GM23338 (cell line): Measurements from ENCODE around the gene CFAP74. TPM values are rescaled to one million over a fixed set of nuclear protein-coding genes. Genes with fewer than 3 reads are reported as not detected.

Experiments used
- ATAC-seq: fragments of 200-7000 bp; cut with Tn5 transposase; 3 replicates; pipeline ENCODE4 v1.9.1; 2020
- DNase-seq: peaks from one replicate; pipeline ENCODE4 v3.0.0-alpha.2; 2015; ENCODE audit warnings: low spot score
- H2AFZ ChIP-seq: fragments of 200-600 bp; sonication (generic); 2 replicates; pipeline ENCODE4 v1.8.0; 2016; ENCODE audit warnings: antibody characterized with exemption, mild to moderate bottlenecking, moderate library complexity
- H3F3A ChIP-seq: fragments of 200-600 bp; sonication (generic); replicated peaks from 2 replicates; pipeline ENCODE4 v1.8.0; 2017; ENCODE audit warnings: antibody characterized with exemption, mixed run types, low read depth
- H3K27ac ChIP-seq: fragments of 200-600 bp; sonication (generic); 2 replicates; pipeline ENCODE4 v1.6.1; 2016; ENCODE audit warnings: low read depth
- H3K27me3 ChIP-seq: fragments of 200-600 bp; sonication (generic); 2 replicates; pipeline ENCODE4 v1.8.0; 2016; ENCODE audit warnings: mild to moderate bottlenecking, mixed run types, moderate library complexity; ENCODE audit not compliant: insufficient read depth
- H3K36me3 ChIP-seq: fragments of 200-600 bp; sonication (generic); 2 replicates; pipeline ENCODE4 v1.8.0; 2016; ENCODE audit warnings: mild to moderate bottlenecking; ENCODE audit not compliant: insufficient read depth
- H3K4me1 ChIP-seq: fragments of 200-600 bp; sonication (generic); 2 replicates; pipeline ENCODE4 v1.8.0; 2016; ENCODE audit warnings: mild to moderate bottlenecking, moderate library complexity; ENCODE audit not compliant: insufficient read depth
- H3K4me2 ChIP-seq: fragments of 200-600 bp; sonication (generic); 2 replicates; pipeline ENCODE4 v1.7.1; 2017; ENCODE audit warnings: mixed run types
- H3K4me3 ChIP-seq: fragments of 200-600 bp; sonication (generic); 2 replicates; pipeline ENCODE4 v1.6.1; 2016; ENCODE audit warnings: mixed run types
- H3K79me2 ChIP-seq: fragments of 200-600 bp; sonication (generic); replicated peaks from 2 replicates; pipeline ENCODE4 v1.8.0; 2017; ENCODE audit warnings: mild to moderate bottlenecking; ENCODE audit not compliant: insufficient read depth
- H3K9me2 ChIP-seq: fragments of 200-600 bp; sonication (generic); 2 replicates; pipeline ENCODE4 v1.8.0; 2017; ENCODE audit not compliant: insufficient read depth
- H4K20me1 ChIP-seq: fragments of 200-600 bp; sonication (generic); replicated peaks from 2 replicates; pipeline ENCODE4 v1.8.0; 2017; ENCODE audit warnings: mild to moderate bottlenecking; ENCODE audit not compliant: insufficient read depth
- H3K27ac Mint-ChIP-seq: 2 replicates; pipeline ENCODE4 v1.8.0; 2020; ENCODE audit warnings: inconsistent platforms, mild to moderate bottlenecking, moderate library complexity, mixed read lengths
- H3K27me3 Mint-ChIP-seq: 3 replicates; pipeline ENCODE4 v1.8.0; 2022; ENCODE audit warnings: low read depth, mild to moderate bottlenecking, moderate library complexity, mixed read lengths, inconsistent platforms; ENCODE audit not compliant: insufficient read depth, poor library complexity
- H3K36me3 Mint-ChIP-seq: 3 replicates; pipeline ENCODE4 v1.8.0; 2021; ENCODE audit warnings: low read depth, mild to moderate bottlenecking, inconsistent platforms, moderate library complexity, mixed read lengths
- H3K4me1 Mint-ChIP-seq: 3 replicates; pipeline ENCODE4 v1.8.0; 2020; ENCODE audit warnings: mild to moderate bottlenecking, inconsistent platforms, mixed read lengths
- H3K4me3 Mint-ChIP-seq: 3 replicates; pipeline ENCODE4 v1.8.0; 2021; ENCODE audit warnings: moderate library complexity, mild to moderate bottlenecking, inconsistent platforms, mixed read lengths
- H3K9me3 Mint-ChIP-seq: 3 replicates; pipeline ENCODE4 v1.8.0; 2020; ENCODE audit warnings: moderate library complexity, mild to moderate bottlenecking, inconsistent platforms, mixed read lengths
- CREB1 ChIP-seq: fragments of 250-450 bp; sonication (Bioruptor Pico); IDR thresholded peaks from 2 replicates; pipeline ENCODE4 v1.5.0; 2020; ENCODE audit warnings: low read depth, mild to moderate bottlenecking, moderate library complexity
- EZH2 ChIP-seq: fragments of 200-600 bp; sonication (generic); IDR thresholded peaks from one replicate; pipeline ENCODE4 v1.8.0; 2017; ENCODE audit warnings: antibody characterized with exemption, mild to moderate bottlenecking, low read depth; ENCODE audit not compliant: unreplicated experiment
- EZH2phosphoT487 ChIP-seq: fragments of 200-600 bp; sonication (generic); IDR thresholded peaks from one replicate; pipeline ENCODE4 v1.8.1; 2018; ENCODE audit warnings: antibody characterized with exemption; ENCODE audit not compliant: unreplicated experiment
- JUNB ChIP-seq: IDR thresholded peaks from one replicate; pipeline ENCODE4 v1.6.1; 2016; ENCODE audit warnings: antibody characterized with exemption; ENCODE audit not compliant: unreplicated experiment
- NANOG ChIP-seq: IDR thresholded peaks from 2 replicates; pipeline ENCODE4 v1.6.1; 2016; ENCODE audit warnings: antibody characterized with exemption, borderline replicate concordance
- POLR2AphosphoS5 ChIP-seq: IDR thresholded peaks from 2 replicates; pipeline ENCODE4 v1.6.1; 2016; ENCODE audit warnings: antibody characterized with exemption, low read depth
- STAT1 ChIP-seq: IDR thresholded peaks from one replicate; pipeline ENCODE4 v1.6.1; 2016; ENCODE audit warnings: antibody characterized with exemption; ENCODE audit not compliant: unreplicated experiment
- ZNF114 ChIP-seq: fragments of 250-450 bp; sonication (Bioruptor Pico); IDR thresholded peaks from 2 replicates; pipeline ENCODE4 v1.5.0; 2020; ENCODE audit warnings: mild to moderate bottlenecking, moderate library complexity
- ZNF331 ChIP-seq: fragments of 250-450 bp; sonication (Bioruptor Pico); IDR thresholded peaks from 2 replicates; pipeline ENCODE4 v1.5.0; 2020; ENCODE audit warnings: low read depth, mild to moderate bottlenecking, moderate library complexity
- polyA plus RNA-seq: library from polyadenylated mRNA; unstranded; fragments of >200 nt; fragmentation: Nextera tagmentation; extraction: Ambion mirVana; gene quantifications from 2 replicates; pipeline ENCODE4 v1.2.1, GENCODE V29; 2016
- total RNA-seq: library from RNA; depleted of rRNA; stranded (reverse); fragments of >200 nt; shearing (Covaris generic); gene quantifications from 2 replicates; pipeline ENCODE4 v1.2.3, GENCODE V29; 2014
- TF ChIP-seq, protein P1 (sequence below): fragments of 250-450 bp; sonication (Bioruptor Pico); IDR thresholded peaks from 2 replicates; pipeline ENCODE4 v1.5.0; 2020; ENCODE audit warnings: mild to moderate bottlenecking, moderate library complexity
- TF ChIP-seq, protein P2 (sequence below), 2 experiments: fragments of 200-600 bp in 1 of 2; sonication (generic) in 1 of 2; conservative IDR thresholded peaks; 2 replicates each; pipeline versions ENCODE4 v1.5.1 to v1.6.1; 2016 to 2017; ENCODE audit warnings: antibody characterized with exemption in 2 of 2, low read depth in 2 of 2, mild to moderate bottlenecking in 2 of 2, moderate library complexity in 1 of 2
- TF ChIP-seq, protein P3 (sequence below): IDR thresholded peaks from one replicate; pipeline ENCODE4 v1.6.1; 2018; ENCODE audit warnings: antibody characterized with exemption; ENCODE audit not compliant: unreplicated experiment
- TF ChIP-seq, protein P4 (sequence below): IDR thresholded peaks from 2 replicates; pipeline ENCODE4 v1.6.1; 2016; ENCODE audit warnings: antibody characterized with exemption

CFAP74 gene
- total and polyA plus RNA-seq, 2 experiments from 2014 or later = 0.21 TPM; not detected in 1

DNA sequence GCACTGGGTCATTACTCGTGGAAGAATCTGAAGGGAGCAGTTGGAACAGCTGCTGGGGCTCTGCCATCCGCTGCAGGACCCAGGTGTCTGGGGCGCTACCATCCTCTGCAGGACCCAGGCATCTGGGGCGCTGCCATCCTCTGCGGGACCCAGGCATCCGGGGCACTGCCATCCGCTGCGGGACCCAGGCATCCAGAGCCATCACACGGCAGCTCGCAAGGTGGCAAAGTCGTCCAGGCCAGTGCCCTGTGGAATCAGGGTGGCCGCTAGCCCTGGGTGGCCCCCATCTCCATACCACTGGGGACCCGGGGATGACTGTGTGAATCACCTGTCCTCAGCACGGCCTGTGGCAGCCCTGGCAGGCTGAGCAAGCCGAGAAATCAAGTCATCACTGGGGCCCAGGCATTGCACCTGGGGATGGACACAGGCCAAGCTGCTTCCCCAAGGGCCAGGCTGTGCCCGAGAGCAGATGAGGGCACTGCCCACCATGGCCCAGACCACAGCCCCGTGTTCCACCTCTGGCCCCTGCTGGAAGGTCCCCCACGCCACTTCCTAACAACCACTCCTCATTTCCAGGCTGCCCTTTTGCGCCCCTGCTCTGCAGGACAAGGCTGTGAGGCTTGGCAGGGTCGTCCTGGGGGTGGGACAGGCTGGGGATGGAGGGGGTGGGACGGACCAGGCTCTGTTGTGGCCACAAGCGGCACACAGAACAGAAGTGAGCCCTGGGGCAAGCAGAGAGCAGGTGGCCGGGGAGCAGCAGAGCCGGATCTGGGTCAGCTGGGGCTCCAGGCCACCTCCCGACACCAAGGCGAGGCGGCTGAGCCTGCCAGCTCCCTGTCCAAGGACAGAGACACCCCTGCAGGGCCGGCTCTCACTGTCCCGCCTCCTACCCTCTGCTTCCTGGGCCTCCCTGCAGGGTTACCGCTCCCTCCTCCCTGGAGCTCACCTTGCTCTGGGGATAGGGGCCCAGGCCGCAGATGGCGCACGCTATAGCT is 28.3 kb upstream of the CFAP74 start:
- Mint-ChIP-seq H3K27me3 (peaks cover 4% of the 10 kb centered on the region), H3K36me3 (no peaks in the 10 kb centered on the region), H3K4me3 (no peak overlapping the region), H3K27ac (no peak overlapping the region), H3K9me3 (no peaks in the 10 kb centered on the region), H3K4me1 (peaks cover 6% of the 10 kb centered on the region; the same call in 2 of the 3 replicates)
- no peaks in the 10 kb centered on the region for H3K36me3 ChIP-seq
- no peaks in the 10 kb centered on the region for H4K20me1 ChIP-seq
- H3K4me2 ChIP-seq = no peak overlapping the region
- DNase-seq (no peak), ATAC-seq (peak; percentile 75)
- H3K4me1 ChIP-seq = no peaks in the 10 kb centered on the region
- no peaks in the 10 kb centered on the region for H3K27me3 ChIP-seq
- no peak for TF ChIP-seq JUNB
- no peak for TF ChIP-seq EZH2phosphoT487
- TF ChIP-seq, protein P1, sequence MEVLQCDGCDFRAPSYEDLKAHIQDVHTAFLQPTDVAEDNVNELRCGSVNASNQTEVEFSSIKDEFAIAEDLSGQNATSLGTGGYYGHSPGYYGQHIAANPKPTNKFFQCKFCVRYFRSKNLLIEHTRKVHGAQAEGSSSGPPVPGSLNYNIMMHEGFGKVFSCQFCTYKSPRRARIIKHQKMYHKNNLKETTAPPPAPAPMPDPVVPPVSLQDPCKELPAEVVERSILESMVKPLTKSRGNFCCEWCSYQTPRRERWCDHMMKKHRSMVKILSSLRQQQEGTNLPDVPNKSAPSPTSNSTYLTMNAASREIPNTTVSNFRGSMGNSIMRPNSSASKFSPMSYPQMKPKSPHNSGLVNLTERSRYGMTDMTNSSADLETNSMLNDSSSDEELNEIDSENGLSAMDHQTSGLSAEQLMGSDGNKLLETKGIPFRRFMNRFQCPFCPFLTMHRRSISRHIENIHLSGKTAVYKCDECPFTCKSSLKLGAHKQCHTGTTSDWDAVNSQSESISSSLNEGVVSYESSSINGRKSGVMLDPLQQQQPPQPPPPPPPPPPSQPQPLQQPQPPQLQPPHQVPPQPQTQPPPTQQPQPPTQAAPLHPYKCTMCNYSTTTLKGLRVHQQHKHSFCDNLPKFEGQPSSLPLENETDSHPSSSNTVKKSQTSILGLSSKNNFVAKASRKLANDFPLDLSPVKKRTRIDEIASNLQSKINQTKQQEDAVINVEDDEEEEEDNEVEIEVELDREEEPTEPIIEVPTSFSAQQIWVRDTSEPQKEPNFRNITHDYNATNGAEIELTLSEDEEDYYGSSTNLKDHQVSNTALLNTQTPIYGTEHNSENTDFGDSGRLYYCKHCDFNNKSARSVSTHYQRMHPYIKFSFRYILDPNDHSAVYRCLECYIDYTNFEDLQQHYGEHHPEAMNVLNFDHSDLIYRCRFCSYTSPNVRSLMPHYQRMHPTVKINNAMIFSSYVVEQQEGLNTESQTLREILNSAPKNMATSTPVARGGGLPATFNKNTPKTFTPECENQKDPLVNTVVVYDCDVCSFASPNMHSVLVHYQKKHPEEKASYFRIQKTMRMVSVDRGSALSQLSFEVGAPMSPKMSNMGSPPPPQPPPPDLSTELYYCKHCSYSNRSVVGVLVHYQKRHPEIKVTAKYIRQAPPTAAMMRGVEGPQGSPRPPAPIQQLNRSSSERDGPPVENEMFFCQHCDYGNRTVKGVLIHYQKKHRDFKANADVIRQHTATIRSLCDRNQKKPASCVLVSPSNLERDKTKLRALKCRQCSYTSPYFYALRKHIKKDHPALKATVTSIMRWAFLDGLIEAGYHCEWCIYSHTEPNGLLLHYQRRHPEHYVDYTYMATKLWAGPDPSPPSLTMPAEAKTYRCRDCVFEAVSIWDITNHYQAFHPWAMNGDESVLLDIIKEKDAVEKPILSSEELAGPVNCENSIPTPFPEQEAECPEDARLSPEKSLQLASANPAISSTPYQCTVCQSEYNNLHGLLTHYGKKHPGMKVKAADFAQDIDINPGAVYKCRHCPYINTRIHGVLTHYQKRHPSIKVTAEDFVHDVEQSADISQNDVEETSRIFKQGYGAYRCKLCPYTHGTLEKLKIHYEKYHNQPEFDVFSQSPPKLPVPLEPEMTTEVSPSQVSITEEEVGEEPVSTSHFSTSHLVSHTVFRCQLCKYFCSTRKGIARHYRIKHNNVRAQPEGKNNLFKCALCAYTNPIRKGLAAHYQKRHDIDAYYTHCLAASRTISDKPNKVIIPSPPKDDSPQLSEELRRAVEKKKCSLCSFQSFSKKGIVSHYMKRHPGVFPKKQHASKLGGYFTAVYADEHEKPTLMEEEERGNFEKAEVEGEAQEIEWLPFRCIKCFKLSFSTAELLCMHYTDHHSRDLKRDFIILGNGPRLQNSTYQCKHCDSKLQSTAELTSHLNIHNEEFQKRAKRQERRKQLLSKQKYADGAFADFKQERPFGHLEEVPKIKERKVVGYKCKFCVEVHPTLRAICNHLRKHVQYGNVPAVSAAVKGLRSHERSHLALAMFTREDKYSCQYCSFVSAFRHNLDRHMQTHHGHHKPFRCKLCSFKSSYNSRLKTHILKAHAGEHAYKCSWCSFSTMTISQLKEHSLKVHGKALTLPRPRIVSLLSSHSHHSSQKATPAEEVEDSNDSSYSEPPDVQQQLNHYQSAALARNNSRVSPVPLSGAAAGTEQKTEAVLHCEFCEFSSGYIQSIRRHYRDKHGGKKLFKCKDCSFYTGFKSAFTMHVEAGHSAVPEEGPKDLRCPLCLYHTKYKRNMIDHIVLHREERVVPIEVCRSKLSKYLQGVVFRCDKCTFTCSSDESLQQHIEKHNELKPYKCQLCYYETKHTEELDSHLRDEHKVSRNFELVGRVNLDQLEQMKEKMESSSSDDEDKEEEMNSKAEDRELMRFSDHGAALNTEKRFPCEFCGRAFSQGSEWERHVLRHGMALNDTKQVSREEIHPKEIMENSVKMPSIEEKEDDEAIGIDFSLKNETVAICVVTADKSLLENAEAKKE (CRISPR knock-in tag) = no peak
- no peak for TF ChIP-seq CREB1 (CRISPR knock-in tag)
- TF ChIP-seq STAT1 = no peak
- TF ChIP-seq, protein P2, sequence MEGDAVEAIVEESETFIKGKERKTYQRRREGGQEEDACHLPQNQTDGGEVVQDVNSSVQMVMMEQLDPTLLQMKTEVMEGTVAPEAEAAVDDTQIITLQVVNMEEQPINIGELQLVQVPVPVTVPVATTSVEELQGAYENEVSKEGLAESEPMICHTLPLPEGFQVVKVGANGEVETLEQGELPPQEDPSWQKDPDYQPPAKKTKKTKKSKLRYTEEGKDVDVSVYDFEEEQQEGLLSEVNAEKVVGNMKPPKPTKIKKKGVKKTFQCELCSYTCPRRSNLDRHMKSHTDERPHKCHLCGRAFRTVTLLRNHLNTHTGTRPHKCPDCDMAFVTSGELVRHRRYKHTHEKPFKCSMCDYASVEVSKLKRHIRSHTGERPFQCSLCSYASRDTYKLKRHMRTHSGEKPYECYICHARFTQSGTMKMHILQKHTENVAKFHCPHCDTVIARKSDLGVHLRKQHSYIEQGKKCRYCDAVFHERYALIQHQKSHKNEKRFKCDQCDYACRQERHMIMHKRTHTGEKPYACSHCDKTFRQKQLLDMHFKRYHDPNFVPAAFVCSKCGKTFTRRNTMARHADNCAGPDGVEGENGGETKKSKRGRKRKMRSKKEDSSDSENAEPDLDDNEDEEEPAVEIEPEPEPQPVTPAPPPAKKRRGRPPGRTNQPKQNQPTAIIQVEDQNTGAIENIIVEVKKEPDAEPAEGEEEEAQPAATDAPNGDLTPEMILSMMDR (conservative IDR thresholded peaks at IDR 0.05; ENCODE audit: low read depth in 2 of 2) = no peak
- TF ChIP-seq NANOG = no peak
- no peak for TF ChIP-seq POLR2AphosphoS5
- TF ChIP-seq, protein P3, sequence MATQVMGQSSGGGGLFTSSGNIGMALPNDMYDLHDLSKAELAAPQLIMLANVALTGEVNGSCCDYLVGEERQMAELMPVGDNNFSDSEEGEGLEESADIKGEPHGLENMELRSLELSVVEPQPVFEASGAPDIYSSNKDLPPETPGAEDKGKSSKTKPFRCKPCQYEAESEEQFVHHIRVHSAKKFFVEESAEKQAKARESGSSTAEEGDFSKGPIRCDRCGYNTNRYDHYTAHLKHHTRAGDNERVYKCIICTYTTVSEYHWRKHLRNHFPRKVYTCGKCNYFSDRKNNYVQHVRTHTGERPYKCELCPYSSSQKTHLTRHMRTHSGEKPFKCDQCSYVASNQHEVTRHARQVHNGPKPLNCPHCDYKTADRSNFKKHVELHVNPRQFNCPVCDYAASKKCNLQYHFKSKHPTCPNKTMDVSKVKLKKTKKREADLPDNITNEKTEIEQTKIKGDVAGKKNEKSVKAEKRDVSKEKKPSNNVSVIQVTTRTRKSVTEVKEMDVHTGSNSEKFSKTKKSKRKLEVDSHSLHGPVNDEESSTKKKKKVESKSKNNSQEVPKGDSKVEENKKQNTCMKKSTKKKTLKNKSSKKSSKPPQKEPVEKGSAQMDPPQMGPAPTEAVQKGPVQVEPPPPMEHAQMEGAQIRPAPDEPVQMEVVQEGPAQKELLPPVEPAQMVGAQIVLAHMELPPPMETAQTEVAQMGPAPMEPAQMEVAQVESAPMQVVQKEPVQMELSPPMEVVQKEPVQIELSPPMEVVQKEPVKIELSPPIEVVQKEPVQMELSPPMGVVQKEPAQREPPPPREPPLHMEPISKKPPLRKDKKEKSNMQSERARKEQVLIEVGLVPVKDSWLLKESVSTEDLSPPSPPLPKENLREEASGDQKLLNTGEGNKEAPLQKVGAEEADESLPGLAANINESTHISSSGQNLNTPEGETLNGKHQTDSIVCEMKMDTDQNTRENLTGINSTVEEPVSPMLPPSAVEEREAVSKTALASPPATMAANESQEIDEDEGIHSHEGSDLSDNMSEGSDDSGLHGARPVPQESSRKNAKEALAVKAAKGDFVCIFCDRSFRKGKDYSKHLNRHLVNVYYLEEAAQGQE = no peak
- TF ChIP-seq, protein P4, sequence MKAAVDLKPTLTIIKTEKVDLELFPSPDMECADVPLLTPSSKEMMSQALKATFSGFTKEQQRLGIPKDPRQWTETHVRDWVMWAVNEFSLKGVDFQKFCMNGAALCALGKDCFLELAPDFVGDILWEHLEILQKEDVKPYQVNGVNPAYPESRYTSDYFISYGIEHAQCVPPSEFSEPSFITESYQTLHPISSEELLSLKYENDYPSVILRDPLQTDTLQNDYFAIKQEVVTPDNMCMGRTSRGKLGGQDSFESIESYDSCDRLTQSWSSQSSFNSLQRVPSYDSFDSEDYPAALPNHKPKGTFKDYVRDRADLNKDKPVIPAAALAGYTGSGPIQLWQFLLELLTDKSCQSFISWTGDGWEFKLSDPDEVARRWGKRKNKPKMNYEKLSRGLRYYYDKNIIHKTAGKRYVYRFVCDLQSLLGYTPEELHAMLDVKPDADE = no peak
- no peak for TF ChIP-seq EZH2
- TF ChIP-seq ZNF114 (CRISPR knock-in tag) = no peak
- no peak for TF ChIP-seq ZNF331
- no peak overlapping the region for H2AFZ ChIP-seq
- no peaks in the 10 kb centered on the region for H3F3A ChIP-seq
- H3K27ac ChIP-seq = no peak overlapping the region
- no peaks in the 10 kb centered on the region for H3K79me2 ChIP-seq
- no peaks in the 10 kb centered on the region for H3K9me2 ChIP-seq
- no peak overlapping the region for H3K4me3 ChIP-seq
